Measurements from ENCODE around the gene ANXA9.

DNA sequence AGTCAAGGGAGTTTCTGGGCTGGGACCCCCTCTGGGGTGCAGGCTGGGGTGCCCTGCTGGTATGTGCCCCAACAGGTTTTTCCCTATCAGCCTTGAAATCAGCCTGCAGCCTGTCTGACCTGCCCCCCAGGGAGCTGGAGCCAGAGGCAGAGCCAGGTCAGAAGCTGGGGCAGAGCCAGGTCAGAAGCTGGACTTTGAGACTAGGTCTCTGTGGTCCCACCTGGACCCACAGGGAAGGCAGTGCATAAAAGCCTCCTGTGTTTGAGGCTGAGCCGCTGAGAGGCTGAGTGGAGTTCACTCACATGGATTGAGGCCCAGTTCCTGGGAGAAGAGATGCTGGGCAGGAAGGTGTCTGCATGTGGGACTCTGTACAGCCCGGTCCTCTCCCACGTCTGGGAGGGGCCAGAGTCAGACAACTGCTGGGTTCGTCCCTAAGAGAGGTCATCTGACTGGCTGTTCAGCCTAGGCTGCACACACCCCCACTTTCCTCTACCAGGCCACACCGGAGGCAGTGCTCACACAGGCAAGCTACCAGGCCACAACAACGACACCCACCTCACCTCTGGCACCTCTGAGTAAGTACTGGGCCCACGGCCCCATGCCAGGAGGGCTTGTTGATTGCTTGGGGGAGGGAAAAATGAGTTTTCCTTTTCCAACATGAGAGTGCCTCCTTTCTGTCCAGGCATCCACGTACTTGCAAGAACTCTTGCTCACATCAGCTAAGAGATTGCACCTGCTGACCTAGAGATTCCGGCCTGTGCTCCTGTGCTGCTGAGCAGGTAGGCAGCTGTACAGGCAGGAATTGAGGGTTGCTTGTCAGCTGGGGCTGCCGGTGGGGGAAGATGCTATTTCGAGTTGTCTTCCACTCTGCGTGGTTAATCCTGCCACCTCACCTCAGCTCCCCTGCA, at the start of gene ANXA9:
- TF ChIP-seq, protein P1, sequence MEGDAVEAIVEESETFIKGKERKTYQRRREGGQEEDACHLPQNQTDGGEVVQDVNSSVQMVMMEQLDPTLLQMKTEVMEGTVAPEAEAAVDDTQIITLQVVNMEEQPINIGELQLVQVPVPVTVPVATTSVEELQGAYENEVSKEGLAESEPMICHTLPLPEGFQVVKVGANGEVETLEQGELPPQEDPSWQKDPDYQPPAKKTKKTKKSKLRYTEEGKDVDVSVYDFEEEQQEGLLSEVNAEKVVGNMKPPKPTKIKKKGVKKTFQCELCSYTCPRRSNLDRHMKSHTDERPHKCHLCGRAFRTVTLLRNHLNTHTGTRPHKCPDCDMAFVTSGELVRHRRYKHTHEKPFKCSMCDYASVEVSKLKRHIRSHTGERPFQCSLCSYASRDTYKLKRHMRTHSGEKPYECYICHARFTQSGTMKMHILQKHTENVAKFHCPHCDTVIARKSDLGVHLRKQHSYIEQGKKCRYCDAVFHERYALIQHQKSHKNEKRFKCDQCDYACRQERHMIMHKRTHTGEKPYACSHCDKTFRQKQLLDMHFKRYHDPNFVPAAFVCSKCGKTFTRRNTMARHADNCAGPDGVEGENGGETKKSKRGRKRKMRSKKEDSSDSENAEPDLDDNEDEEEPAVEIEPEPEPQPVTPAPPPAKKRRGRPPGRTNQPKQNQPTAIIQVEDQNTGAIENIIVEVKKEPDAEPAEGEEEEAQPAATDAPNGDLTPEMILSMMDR (IDR thresholded peaks at IDR 0.05 in 8 of 11, conservative IDR thresholded peaks at IDR 0.05 in 3 of 11) = no peak
- TF ChIP-seq POLR2A (IDR thresholded peaks at IDR 0.05) = no peak

Measured in spleen (tissue), 7 donors.